Measurements from ENCODE around the gene SPPL3.
"Not testable (repeated sequence)": the region's sequence is repeated elsewhere in the genome, so short reads cannot be mapped to it uniquely, and the experiment has no call there.

Gene SPPL3

GRCh38 chr12:120841525-120841924 is 62.6 kb downstream of the SPPL3 start:
- no peak for DNase-seq

GRCh38 chr12:120839503-120839902 is 64.7 kb downstream of the SPPL3 start:
- DNase-seq = no peak

DNA sequence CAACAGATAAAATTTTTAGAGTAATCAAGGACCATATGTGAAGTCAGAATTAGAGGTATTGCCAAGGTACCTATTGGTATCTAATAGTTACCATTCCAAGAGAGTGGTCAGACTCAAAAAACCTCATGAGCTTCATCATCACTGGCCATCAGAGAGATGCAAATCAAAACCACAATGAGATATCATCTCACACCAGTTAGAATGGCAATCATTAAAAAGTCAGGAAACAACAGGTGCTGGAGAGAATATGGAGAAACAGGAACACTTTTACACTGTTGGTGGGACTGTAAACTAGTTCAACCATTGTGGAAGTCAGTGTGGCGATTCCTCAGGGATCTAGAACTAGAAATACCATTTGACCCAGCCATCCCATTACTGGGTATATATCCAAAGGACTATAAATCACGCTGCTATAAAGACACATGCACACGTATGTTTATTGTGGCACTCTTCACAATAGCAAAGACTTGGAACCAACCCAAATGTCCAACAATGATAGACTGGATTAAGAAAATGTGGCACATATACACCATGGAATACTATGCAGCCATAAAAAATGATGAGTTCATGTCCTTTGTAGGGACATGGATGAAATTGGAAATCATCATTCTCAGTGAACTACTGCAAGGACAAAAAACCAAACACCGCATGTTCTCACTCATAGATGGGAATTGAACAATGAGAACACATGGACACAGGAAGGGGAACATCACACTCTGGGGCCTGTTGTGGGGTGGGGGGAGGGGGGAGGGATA is 65.4 kb downstream of the SPPL3 start:
- not testable (repeated sequence) for DNase-seq

GRCh38 chr12:120836114-120836684 is 68.0 kb downstream of the SPPL3 start:
- DNase-seq = no peak

GRCh38 chr12:120835657-120836056 is 68.5 kb downstream of the SPPL3 start:
- no peak for DNase-seq

DNA sequence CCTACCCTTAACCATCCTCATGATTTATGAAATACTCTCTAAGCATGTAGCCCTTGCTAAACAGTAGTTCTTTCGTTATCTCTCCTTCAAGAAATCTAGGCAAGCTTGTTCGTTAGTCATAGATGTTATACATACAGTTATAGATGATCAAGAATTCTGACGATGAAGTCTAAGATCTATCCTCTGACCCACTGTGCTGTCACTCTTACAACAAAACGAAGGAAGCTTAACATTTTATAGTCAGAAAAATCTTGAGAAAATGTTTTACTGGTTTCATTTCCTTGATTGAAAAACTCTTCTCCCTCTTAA is 68.9 kb downstream of the SPPL3 start:
- no peak for DNase-seq

GRCh38 chr12:120834489-120835303 is 69.5 kb downstream of the SPPL3 start:
- no peak for DNase-seq

DNA sequence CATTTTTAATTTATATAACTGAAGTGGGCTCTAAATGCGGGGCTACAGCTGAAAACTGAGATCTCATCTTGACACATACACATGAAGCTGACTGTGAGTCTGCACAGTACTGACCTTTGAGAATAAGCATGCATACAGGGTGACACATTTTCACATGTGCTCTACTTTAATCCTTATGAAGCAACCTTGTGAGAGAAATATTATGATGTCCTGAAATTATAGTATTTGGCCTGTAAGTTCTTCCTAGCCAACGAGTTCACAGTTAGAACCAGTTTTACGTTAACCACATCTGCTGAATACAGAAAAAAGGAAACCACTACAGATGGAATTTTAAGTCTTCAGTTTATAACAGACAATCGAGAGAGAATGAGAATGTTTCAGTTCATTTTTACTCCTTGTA is 70.3 kb downstream of the SPPL3 start:
- DNase-seq = no peak

- DNase-seq = no peak
Measured at GRCh38 chr12:120832737-120833136, 71.4 kb downstream of the SPPL3 start.

GRCh38 chr12:120831648-120832267 is 72.4 kb downstream of the SPPL3 start:
- peak in 1 of 2 experiments; percentile 27 for DNase-seq

DNA sequence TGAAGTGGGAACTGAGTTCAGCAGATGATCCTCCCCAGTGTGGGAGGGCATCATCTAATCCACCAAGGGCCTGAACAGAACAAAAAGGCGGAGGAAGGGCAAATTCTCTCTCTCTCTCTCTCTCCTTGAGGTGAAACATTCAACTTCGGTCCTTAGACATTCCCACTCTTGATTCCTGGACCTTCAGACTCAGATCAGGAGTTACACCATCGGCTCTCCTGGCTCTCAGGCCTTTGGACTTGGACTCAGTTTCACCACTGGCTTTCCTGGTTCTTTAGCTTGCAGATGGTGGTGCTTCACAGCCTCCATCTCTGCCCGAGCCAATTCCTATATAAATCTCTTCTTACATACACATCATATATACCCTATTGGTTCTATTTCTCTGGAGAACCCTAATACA is 73.2 kb downstream of the SPPL3 start:
- DNase-seq = no peak

DNA sequence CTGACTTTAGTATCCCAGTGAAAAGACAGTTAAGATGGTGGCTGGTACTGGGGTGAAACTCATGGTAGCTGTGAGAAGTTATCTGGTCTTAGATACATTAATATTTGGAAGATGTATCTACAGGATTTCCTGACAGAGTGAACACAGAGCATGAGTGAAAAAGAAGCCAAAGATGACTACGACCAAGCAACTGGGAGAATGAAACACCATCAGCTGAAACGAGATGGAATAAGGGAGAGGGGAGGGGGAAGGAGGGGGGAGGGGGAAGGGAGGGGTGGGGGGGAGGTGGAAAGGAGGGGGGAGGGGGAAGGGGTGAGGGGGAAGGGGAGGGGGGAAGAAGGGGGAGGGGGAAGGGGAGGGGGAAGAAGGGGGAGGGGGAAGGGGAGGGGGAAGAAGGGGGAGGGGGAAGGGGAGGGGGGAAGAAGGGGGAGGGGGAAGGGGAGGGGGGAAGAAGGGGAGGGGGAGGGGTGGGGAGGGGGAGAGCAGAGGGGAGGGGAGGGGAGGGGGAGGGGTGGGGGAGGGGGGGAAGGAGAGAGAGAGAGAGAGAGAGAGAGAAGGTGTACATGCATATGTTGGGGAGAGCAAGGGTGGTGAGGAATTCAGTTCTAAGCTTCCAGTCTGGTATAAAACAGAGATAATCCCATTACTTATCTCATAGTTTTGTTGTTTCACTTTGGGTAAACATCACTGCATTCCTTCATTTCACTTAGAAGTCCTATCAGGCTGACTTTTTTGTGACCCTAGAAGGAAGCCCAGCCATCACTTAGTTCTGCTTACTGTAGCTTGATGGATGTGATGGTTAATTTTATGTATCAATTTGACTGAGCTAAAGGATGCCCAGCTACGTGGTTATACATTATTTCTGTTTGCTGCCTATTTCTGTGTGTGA is 73.9 kb downstream of the SPPL3 start:
- DNase-seq = no peak

DNA sequence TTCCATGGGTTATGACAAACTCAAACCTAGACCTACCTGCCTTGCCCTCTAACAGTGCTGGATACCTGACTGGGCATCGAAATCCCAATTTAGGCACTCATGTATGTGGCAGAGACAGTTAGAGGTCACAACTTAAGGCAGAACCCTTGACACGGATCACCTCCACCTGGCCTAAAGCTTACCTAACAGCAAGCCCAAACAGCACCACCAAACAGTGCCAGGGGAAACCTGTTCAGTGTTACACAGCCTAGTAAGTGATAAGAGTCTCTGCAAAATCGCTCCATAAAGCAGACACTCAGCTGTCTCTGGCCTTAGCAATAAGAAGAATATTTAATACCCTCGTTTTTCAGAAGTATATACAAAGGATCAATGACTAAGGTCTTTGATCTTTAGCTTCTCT is 77.8 kb downstream of the SPPL3 start:
- DNase-seq = no peak

DNA sequence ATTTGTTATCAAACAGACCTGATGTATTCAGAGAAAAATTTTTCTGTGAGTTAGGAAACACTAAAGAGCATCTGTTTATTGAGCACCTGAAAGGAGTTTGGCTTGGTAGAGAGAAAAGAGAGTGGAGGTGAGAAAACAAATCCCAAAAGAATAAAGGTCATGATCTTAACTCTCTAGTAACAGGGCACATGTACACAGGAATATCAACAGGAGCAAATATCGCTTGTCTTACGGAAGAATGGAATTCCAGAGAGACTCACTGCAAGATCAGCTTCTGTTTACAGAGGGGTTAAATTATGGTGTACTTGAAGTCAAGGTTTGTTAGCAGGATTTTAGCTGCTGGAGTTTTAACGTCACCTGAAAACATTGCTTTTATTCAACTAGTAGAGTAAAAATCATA is 78.8 kb downstream of the SPPL3 start:
- DNase-seq = no peak

- DNase-seq = no peak
Measured at GRCh38 chr12:120822832-120823503, 81.2 kb downstream of the SPPL3 start.

GRCh38 chr12:120821878-120822277 is 82.3 kb downstream of the SPPL3 start:
- DNase-seq = no peak

- no peak for DNase-seq
Measured at GRCh38 chr12:120820884-120821510, 83.2 kb downstream of the SPPL3 start.

DNA sequence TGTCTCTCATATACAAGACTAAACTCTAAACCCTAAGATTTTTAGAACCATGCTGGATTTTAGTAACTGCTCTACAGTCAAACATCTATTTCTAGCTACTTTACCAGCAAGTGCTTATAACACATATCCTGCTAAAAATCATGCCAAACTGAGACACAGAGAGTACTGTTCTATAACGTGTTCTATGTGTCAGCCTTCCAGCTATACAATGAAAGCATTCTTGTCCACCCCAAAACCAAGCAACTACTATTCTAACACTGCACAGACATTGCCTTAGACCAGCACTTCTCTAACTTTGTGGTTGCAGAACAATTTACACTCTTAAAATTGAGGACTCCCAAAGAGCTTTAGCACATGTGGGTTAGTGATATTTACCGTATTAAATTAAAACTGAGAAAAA is 85.7 kb downstream of the SPPL3 start:
- DNase-seq = no peak

- DNase-seq = no peak
Measured at GRCh38 chr12:120817559-120818330, 86.4 kb downstream of the SPPL3 start.

GRCh38 chr12:120816363-120816762 is 87.8 kb downstream of the SPPL3 start:
- no peak for DNase-seq
